Measurements from ENCODE around the gene MXD4. TPM values are rescaled to one million over a fixed set of nuclear protein-coding genes. Genes with fewer than 3 reads are reported as not detected.
A peak's percentile ranks its signal among the peaks of the same experiment; 100 is the strongest.

The MXD4 gene
- total RNA-seq, 1 experiment from 2014 or later = 9.1 TPM

- DNase-seq (ENCODE audit: low spot score) = peak; percentile 98
- no peak for TF ChIP-seq EZH2 (IDR thresholded peaks at IDR 0.05; ENCODE audit: borderline replicate concordance, low read depth, low read length, poor library complexity, severe bottlenecking)
- TF ChIP-seq CTCF (conservative IDR thresholded peaks at IDR 0.05; ENCODE audit: low read depth, low read length) = no peak
- H3K4me3 ChIP-seq (ENCODE audit: low read depth, low read length, poor library complexity, severe bottlenecking) = peak within 1 kb of the TSS; percentile 95
- ChIA-PET POLR2A (ENCODE audit: low non-redundant PET) (interaction anchor here (0.5 kb wide), 1 partner anchor 359 kb away, joined by 3 read pairs; no protein-coding TSS in a partner anchor), CTCF (interaction anchor here (0.5 to 0.6 kb wide), 2 partner anchors 201 to 474 kb away, joined by 3 to 5 read pairs; no protein-coding TSS in a partner anchor)
- H3K4me1 ChIP-seq (ENCODE audit: insufficient read depth, low read length, poor library complexity, severe bottlenecking) = peaks cover 33% of the 10 kb centered on the region
- H3K9me3 ChIP-seq (ENCODE audit: low read depth, low read length, poor library complexity, severe bottlenecking) = no peaks in the 10 kb centered on the region
- BruUV-seq (replicated peaks) = no TSS peak
- intact Hi-C loops (cut with micrococcal nuclease; ENCODE audit: unreplicated experiment) = loop anchor here (5.0 kb wide), 1 partner anchor 176 kb away; the partner anchor contains the start of genes CFAP99 and ZFYVE28
- peak within 1 kb of the TSS; percentile 81 for H3K27ac ChIP-seq (ENCODE audit: low read depth, low read length, poor library complexity, severe bottlenecking)
- no peaks in the 10 kb centered on the region for H3K27me3 ChIP-seq (replicated peaks; ENCODE audit: insufficient read depth, low read depth, low read length, poor library complexity)
- peaks cover 16% of the 10 kb centered on the region for H3K36me3 ChIP-seq (ENCODE audit: insufficient read depth, low read length, poor library complexity, severe bottlenecking)
These were observed 20.2 kb downstream of the MXD4 start, which contains the start of the genes HAUS3 and POLN for GRCh38 chr4:2241410-2242353. Gene HAUS3, minus strand, starts transcription at chr4:2242121. Its CDS starts 1,175 bp downstream, at chr4:2240946. Gene POLN, minus strand, starts transcription at chr4:2242121. Its CDS starts 12,890 bp downstream, at chr4:2229231.

- DNase-seq (ENCODE audit: low spot score) = no peak
- Histone ChIP-seq H3K27me3 (replicated peaks; ENCODE audit: insufficient read depth, low read depth, low read length, poor library complexity) (no peaks in the 10 kb centered on the region), H3K27ac (ENCODE audit: low read depth, low read length, poor library complexity, severe bottlenecking) (peak overlapping the region; percentile 81), H3K4me1 (ENCODE audit: insufficient read depth, low read length, poor library complexity, severe bottlenecking) (peaks cover 33% of the 10 kb centered on the region), H3K4me3 (ENCODE audit: low read depth, low read length, poor library complexity, severe bottlenecking) (peak overlapping the region; percentile 95), H3K9me3 (ENCODE audit: low read depth, low read length, poor library complexity, severe bottlenecking) (no peaks in the 10 kb centered on the region), H3K36me3 (ENCODE audit: insufficient read depth, low read length, poor library complexity, severe bottlenecking) (peaks cover 22% of the 10 kb centered on the region)
- ChIA-PET CTCF (no interaction called here), POLR2A (ENCODE audit: low non-redundant PET) (no interaction called here)
- no peak for TF ChIP-seq EZH2 (IDR thresholded peaks at IDR 0.05; ENCODE audit: borderline replicate concordance, low read depth, low read length, poor library complexity, severe bottlenecking)
- no peak for TF ChIP-seq CTCF (conservative IDR thresholded peaks at IDR 0.05; ENCODE audit: low read depth, low read length)
- intact Hi-C loops (cut with micrococcal nuclease; ENCODE audit: unreplicated experiment) = loop anchor here (5.0 kb wide), 1 partner anchor 176 kb away; the partner anchor contains the start of genes CFAP99 and ZFYVE28
- no TSS peak for BruUV-seq (replicated peaks)
These were observed 20.9 kb downstream of the MXD4 start for GRCh38 chr4:2241003-2241402.

- no peak for DNase-seq (ENCODE audit: low spot score)
- no peak overlapping the region for H3K4me3 ChIP-seq (ENCODE audit: low read depth, low read length, poor library complexity, severe bottlenecking)
- no peaks in the 10 kb centered on the region for H3K9me3 ChIP-seq (ENCODE audit: low read depth, low read length, poor library complexity, severe bottlenecking)
- ChIA-PET CTCF (no interaction called here), POLR2A (ENCODE audit: low non-redundant PET) (no interaction called here)
- H3K4me1 ChIP-seq (ENCODE audit: insufficient read depth, low read length, poor library complexity, severe bottlenecking) = peaks cover 10% of the 10 kb centered on the region
- no peaks in the 10 kb centered on the region for H3K27me3 ChIP-seq (replicated peaks; ENCODE audit: insufficient read depth, low read depth, low read length, poor library complexity)
- no peak for TF ChIP-seq CTCF (conservative IDR thresholded peaks at IDR 0.05; ENCODE audit: low read depth, low read length)
- no peak for TF ChIP-seq EZH2 (IDR thresholded peaks at IDR 0.05; ENCODE audit: borderline replicate concordance, low read depth, low read length, poor library complexity, severe bottlenecking)
- H3K36me3 ChIP-seq (ENCODE audit: insufficient read depth, low read length, poor library complexity, severe bottlenecking) = peaks cover 49% of the 10 kb centered on the region
- intact Hi-C loops (cut with micrococcal nuclease; ENCODE audit: unreplicated experiment) = loop anchor here (10.0 kb wide), 1 partner anchor 288 kb away; no protein-coding TSS in a partner anchor
- BruUV-seq (replicated peaks) = no TSS peak
- H3K27ac ChIP-seq (ENCODE audit: low read depth, low read length, poor library complexity, severe bottlenecking) = no peak overlapping the region
These were observed 24.8 kb downstream of the MXD4 start for GRCh38 chr4:2236944-2237666.
